ENCODE results near the gene ZG16.
"Not testable (repeated sequence)": the region's sequence is repeated elsewhere in the genome, so short reads cannot be mapped to it uniquely, and the experiment has no call there.

- TF ChIP-seq, protein P1, sequence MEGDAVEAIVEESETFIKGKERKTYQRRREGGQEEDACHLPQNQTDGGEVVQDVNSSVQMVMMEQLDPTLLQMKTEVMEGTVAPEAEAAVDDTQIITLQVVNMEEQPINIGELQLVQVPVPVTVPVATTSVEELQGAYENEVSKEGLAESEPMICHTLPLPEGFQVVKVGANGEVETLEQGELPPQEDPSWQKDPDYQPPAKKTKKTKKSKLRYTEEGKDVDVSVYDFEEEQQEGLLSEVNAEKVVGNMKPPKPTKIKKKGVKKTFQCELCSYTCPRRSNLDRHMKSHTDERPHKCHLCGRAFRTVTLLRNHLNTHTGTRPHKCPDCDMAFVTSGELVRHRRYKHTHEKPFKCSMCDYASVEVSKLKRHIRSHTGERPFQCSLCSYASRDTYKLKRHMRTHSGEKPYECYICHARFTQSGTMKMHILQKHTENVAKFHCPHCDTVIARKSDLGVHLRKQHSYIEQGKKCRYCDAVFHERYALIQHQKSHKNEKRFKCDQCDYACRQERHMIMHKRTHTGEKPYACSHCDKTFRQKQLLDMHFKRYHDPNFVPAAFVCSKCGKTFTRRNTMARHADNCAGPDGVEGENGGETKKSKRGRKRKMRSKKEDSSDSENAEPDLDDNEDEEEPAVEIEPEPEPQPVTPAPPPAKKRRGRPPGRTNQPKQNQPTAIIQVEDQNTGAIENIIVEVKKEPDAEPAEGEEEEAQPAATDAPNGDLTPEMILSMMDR (IDR thresholded peaks at IDR 0.05): not testable (repeated sequence)
- TF ChIP-seq POLR2A, POLR2AphosphoS5, EP300 (IDR thresholded peaks at IDR 0.05): not testable (repeated sequence)
Measured at GRCh38 chr16:29772330-29772729, 5.7 kb upstream of the ZG16 start.
